Measurements from ENCODE around the gene FGD2. TPM values are rescaled to one million over a fixed set of nuclear protein-coding genes. Genes with fewer than 3 reads are reported as not detected.

The FGD2 gene
- total and polyA plus RNA-seq, 9 of the 15 experiments (the other 6 are each of a cell fraction or from before 2014, with no cell fraction given) = 0.09 TPM; not detected in 8

DNA sequence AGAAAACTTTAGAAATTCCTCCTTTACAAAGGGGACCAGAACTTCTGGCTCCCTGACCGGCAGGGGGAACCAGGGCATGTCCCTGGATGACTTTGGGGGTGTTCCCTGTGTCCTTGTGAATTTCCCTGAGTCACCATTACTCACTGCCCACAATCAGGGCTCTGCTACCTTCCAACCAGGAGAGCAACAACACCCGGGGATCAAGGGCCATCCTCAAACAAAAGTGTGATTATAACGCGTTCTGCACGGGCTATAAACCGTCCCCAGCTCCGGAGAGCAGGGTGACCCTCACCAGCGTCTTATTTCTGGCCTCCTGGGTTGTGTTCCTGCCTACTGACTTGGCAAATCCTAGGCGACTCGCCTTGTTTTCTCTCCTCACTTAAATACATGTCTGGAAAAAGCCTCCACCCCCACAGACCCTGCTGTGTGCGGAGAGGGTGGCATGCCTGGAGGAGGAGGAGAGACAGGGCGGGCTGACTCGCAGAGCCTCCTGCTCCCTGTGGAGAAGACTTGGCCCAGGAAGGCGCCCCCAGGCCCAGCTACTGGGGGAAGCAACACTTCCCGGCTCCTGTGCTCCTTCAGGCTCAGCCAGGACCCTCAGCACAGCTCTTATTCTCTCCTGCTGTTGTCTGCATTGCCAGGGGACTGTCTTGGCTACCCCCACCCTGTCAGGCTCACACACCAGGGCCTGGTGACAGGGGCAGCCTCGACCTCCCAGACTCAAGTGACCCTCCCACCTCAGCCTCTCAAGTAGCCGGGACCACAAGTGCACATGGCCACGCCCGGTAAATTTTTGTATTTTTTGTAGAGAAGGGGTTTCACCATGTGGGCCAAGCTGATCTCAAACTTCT is 54.1 kb downstream of the FGD2 start (continued):
- TF ChIP-seq, protein P1, sequence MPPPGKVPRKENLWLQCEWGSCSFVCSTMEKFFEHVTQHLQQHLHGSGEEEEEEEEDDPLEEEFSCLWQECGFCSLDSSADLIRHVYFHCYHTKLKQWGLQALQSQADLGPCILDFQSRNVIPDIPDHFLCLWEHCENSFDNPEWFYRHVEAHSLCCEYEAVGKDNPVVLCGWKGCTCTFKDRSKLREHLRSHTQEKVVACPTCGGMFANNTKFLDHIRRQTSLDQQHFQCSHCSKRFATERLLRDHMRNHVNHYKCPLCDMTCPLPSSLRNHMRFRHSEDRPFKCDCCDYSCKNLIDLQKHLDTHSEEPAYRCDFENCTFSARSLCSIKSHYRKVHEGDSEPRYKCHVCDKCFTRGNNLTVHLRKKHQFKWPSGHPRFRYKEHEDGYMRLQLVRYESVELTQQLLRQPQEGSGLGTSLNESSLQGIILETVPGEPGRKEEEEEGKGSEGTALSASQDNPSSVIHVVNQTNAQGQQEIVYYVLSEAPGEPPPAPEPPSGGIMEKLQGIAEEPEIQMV (tag; conservative IDR thresholded peaks at IDR 0.05; ENCODE audit: low read depth) = no peak
- TF ChIP-seq BRD9 (IDR thresholded peaks at IDR 0.05; ENCODE audit: low read depth, partially characterized antibody) (peak; percentile 98), DIDO1 (tag; IDR thresholded peaks at IDR 0.05; ENCODE audit: low read depth) (no peak), ZC3H8 (IDR thresholded peaks at IDR 0.05) (no peak), ZNF174 (CRISPR knock-in tag; IDR thresholded peaks at IDR 0.05) (no peak), RBFOX2 (IDR thresholded peaks at IDR 0.05; ENCODE audit: low read depth, low read length) (peak; percentile 71), ZSCAN29 (IDR thresholded peaks at IDR 0.05) (no peak), ZNF124 (CRISPR knock-in tag; IDR thresholded peaks at IDR 0.05) (no peak), FOXK1 (CRISPR knock-in tag; IDR thresholded peaks at IDR 0.05; ENCODE audit: borderline replicate concordance) (no peak), KHSRP (IDR thresholded peaks at IDR 0.05) (no peak), CREB1 (IDR thresholded peaks at IDR 0.05) (0 out of 2 replicates have a peak, but pooled peaks have one; percentile 30), CREB1 (CRISPR knock-in tag; IDR thresholded peaks at IDR 0.05) (no peak), KLF10 (CRISPR knock-in tag; IDR thresholded peaks at IDR 0.05) (no peak), HNRNPLL (IDR thresholded peaks at IDR 0.05; ENCODE audit: low read depth, low read length, poor library complexity, severe bottlenecking) (no peak), KDM1A (IDR thresholded peaks at IDR 0.05) (peak; percentile 93 to 94), MTA2 (IDR thresholded peaks at IDR 0.05; ENCODE audit: low read depth) (peak; percentile 51), ZNF444 (CRISPR knock-in tag; IDR thresholded peaks at IDR 0.05) (no peak), IRF2 (CRISPR knock-in tag; IDR thresholded peaks at IDR 0.05) (no peak), ILF3 (IDR thresholded peaks at IDR 0.05; ENCODE audit: borderline replicate concordance) (no peak), ZKSCAN3 (CRISPR knock-in tag; IDR thresholded peaks at IDR 0.05) (no peak), ZNF316 (IDR thresholded peaks at IDR 0.05) (peak; percentile 99), SPI1 (IDR thresholded peaks at IDR 0.05; ENCODE audit: borderline replicate concordance, low read depth, low read length) (no peak), CSDE1 (IDR thresholded peaks at IDR 0.05) (no peak)
- TF ChIP-seq, protein P2, sequence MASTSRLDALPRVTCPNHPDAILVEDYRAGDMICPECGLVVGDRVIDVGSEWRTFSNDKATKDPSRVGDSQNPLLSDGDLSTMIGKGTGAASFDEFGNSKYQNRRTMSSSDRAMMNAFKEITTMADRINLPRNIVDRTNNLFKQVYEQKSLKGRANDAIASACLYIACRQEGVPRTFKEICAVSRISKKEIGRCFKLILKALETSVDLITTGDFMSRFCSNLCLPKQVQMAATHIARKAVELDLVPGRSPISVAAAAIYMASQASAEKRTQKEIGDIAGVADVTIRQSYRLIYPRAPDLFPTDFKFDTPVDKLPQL (IDR thresholded peaks at IDR 0.05; ENCODE audit: extremely low read depth, insufficient read length) = no peak
- TF ChIP-seq, protein P3, sequence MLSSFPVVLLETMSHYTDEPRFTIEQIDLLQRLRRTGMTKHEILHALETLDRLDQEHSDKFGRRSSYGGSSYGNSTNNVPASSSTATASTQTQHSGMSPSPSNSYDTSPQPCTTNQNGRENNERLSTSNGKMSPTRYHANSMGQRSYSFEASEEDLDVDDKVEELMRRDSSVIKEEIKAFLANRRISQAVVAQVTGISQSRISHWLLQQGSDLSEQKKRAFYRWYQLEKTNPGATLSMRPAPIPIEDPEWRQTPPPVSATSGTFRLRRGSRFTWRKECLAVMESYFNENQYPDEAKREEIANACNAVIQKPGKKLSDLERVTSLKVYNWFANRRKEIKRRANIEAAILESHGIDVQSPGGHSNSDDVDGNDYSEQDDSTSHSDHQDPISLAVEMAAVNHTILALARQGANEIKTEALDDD (IDR thresholded peaks at IDR 0.05) = no peak
- TF ChIP-seq, protein P4, sequence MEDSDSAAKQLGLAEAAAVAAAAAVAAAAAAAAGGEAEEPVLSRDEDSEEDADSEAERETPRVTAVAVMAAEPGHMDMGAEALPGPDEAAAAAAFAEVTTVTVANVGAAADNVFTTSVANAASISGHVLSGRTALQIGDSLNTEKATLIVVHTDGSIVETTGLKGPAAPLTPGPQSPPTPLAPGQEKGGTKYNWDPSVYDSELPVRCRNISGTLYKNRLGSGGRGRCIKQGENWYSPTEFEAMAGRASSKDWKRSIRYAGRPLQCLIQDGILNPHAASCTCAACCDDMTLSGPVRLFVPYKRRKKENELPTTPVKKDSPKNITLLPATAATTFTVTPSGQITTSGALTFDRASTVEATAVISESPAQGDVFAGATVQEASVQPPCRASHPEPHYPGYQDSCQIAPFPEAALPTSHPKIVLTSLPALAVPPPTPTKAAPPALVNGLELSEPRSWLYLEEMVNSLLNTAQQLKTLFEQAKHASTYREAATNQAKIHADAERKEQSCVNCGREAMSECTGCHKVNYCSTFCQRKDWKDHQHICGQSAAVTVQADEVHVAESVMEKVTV (CRISPR knock-in tag; IDR thresholded peaks at IDR 0.05) = peak; percentile 95
